ENCODE results near the gene LUC7L2. TPM values are rescaled to one million over a fixed set of nuclear protein-coding genes. Genes with fewer than 3 reads are reported as not detected.

LUC7L2 gene
- total and polyA plus RNA-seq, 9 of the 15 experiments (the other 6 are each of a cell fraction or from before 2014, with no cell fraction given): 56.1 to 207 (median 141) TPM

- ATAC-seq (no peak), DNase-seq (ENCODE audit: extremely low read depth in 1 of 4, low spot score in 3 of 4) (no peak), FAIRE-seq (no peak)
- Histone ChIP-seq H3K36me3 (ENCODE audit: control insufficient read depth, insufficient read depth, low read length) (peaks cover 89% of the 10 kb centered on the region), H3K4me2 (ENCODE audit: insufficient read depth, low read length) (no peak overlapping the region), H3K79me2 (ENCODE audit: control insufficient read depth, insufficient read depth, low read length) (peaks cover 63% of the 10 kb centered on the region), H2AFZ (ENCODE audit: low read depth, low read length) (no peak overlapping the region), H3K4me1 (replicated peaks in 1 of 2; ENCODE audit: control insufficient read depth in 2 of 2, insufficient read depth in 2 of 2, low read length in 2 of 2) (no peaks in the 10 kb centered on the region), H3K27ac (ENCODE audit: extremely low read depth, low read depth, low read length) (no peak overlapping the region), H4K20me1 (replicated peaks; ENCODE audit: control insufficient read depth, insufficient read depth, low read length) (no peaks in the 10 kb centered on the region), H3K9me3 (replicated peaks; ENCODE audit: control insufficient read depth, insufficient read depth, low read depth, low read length) (no peaks in the 10 kb centered on the region), H3K9ac (ENCODE audit: insufficient read depth in 1 of 2, low read depth in 2 of 2, low read length in 2 of 2) (no peak overlapping the region), H3K9me1 (ENCODE audit: control insufficient read depth, insufficient read depth, low read length) (no peaks in the 10 kb centered on the region), H3K4me3 (no peak overlapping the region), H3K27me3 (ENCODE audit: control insufficient read depth in 2 of 2, insufficient read depth in 2 of 2, low read length in 2 of 2) (no peaks in the 10 kb centered on the region)
- in situ Hi-C loops (cut with MboI) (no loop called here), intact Hi-C loops (cut with micrococcal nuclease) (no loop called here)
- CTCF ChIA-PET (ENCODE audit: low intra/inter-chr PET ratio): no interaction called here
- POLR2A ChIA-PET: interaction anchor here (0.7 to 2.0 kb wide), 2 partner anchors 20 to 57 kb away, joined by 3 to 6 read pairs; no protein-coding TSS in a partner anchor
- BruUV-seq (replicated peaks): no TSS peak
- TF ChIP-seq RUNX1 (IDR thresholded peaks at IDR 0.05; ENCODE audit: low read depth) (no peak), DDX20 (tag; IDR thresholded peaks at IDR 0.05; ENCODE audit: low read depth) (no peak), ZNF316 (IDR thresholded peaks at IDR 0.05) (peak; percentile 61), PPARD (CRISPR knock-in tag; IDR thresholded peaks at IDR 0.05) (no peak), POLR2G (IDR thresholded peaks at IDR 0.05; ENCODE audit: low read depth, low read length) (no peak), CEBPG (CRISPR knock-in tag; IDR thresholded peaks at IDR 0.05) (0 out of 2 replicates have a peak, but pooled peaks have one; percentile 29), CEBPG (tag; conservative IDR thresholded peaks at IDR 0.05 in 1 of 2, IDR thresholded peaks at IDR 0.05 in 1 of 2) (peak in 1 of 2 experiments; percentile 62; a peak in 1 of 4 replicates), ETV1 (tag; conservative IDR thresholded peaks at IDR 0.05; ENCODE audit: low read depth) (no peak), ELF1 (tag; IDR thresholded peaks at IDR 0.05) (no peak), FOXK2 (conservative IDR thresholded peaks at IDR 0.05 in 1 of 2, IDR thresholded peaks at IDR 0.05 in 1 of 2; ENCODE audit: low read depth in 2 of 2) (no peak), GABPB2 (CRISPR knock-in tag; conservative IDR thresholded peaks at IDR 0.05) (no peak), ZNF282 (CRISPR knock-in tag; IDR thresholded peaks at IDR 0.05) (no peak), TRIM24 (IDR thresholded peaks at IDR 0.05) (peak in 1 of 2 experiments; percentile 67; a peak in 1 of 4 replicates), KLF1 (tag; IDR thresholded peaks at IDR 0.05) (no peak), ZNF23 (CRISPR knock-in tag; IDR thresholded peaks at IDR 0.05) (no peak), TSC22D4 (tag; IDR thresholded peaks at IDR 0.05) (no peak), RBM34 (IDR thresholded peaks at IDR 0.05; ENCODE audit: borderline replicate concordance, insufficient read depth, low read length) (no peak), CBX3 (IDR thresholded peaks at IDR 0.05; ENCODE audit: borderline replicate concordance in 1 of 2, low read length in 2 of 2) (no peak; a peak in 1 of 3 replicates), ZNF146 (CRISPR knock-in tag; IDR thresholded peaks at IDR 0.05; ENCODE audit: unreplicated experiment) (no peak), NUFIP1 (IDR thresholded peaks at IDR 0.05; ENCODE audit: partially characterized antibody) (no peak), USF2 (CRISPR knock-in tag; IDR thresholded peaks at IDR 0.05) (no peak)
- TF ChIP-seq, protein P1, sequence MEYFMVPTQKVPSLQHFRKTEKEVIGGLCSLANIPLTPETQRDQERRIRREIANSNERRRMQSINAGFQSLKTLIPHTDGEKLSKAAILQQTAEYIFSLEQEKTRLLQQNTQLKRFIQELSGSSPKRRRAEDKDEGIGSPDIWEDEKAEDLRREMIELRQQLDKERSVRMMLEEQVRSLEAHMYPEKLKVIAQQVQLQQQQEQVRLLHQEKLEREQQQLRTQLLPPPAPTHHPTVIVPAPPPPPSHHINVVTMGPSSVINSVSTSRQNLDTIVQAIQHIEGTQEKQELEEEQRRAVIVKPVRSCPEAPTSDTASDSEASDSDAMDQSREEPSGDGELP (CRISPR knock-in tag; IDR thresholded peaks at IDR 0.05; ENCODE audit: borderline replicate concordance): no peak
- TF ChIP-seq, protein P2, sequence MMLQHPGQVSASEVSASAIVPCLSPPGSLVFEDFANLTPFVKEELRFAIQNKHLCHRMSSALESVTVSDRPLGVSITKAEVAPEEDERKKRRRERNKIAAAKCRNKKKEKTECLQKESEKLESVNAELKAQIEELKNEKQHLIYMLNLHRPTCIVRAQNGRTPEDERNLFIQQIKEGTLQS (IDR thresholded peaks at IDR 0.05): peak; percentile 45; the same call in 1 of the 2 replicates
- TF ChIP-seq, protein P2 (CRISPR knock-in tag; conservative IDR thresholded peaks at IDR 0.05): no peak
Measured at GRCh38 chr7:139397192-139397591, 37.5 kb downstream of the LUC7L2 start.
